ENCODE measurements around the gene CYP4A22.
"Not testable (repeated sequence)": the region's sequence is repeated elsewhere in the genome, so short reads cannot be mapped to it uniquely, and the experiment has no call there.

The CYP4A22 gene

GRCh38 chr1:47186267-47187185, 49.3 kb downstream of the CYP4A22 start:
- FAIRE-seq, result no peak

- FAIRE-seq, result no peak
Observed at GRCh38 chr1:47187231-47187925, 50.1 kb downstream of the CYP4A22 start.

DNA sequence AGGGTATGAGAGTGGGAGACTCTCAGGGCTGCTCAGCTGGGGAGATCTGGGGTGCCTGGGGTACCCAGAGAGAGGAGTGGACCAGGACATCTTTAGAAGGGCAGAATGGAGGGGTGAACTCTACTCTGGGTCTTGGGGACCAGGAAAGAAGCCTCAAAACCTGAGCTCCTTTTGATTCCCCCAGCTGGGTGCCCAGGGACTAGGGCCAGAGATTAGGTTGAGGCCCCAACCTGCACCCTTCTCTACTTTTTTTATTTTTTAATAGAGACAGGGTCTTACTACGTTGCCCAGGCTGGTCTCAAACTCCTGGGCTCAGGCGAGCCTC, 50.6 kb downstream of the CYP4A22 start:
- FAIRE-seq, result no peak

DNA sequence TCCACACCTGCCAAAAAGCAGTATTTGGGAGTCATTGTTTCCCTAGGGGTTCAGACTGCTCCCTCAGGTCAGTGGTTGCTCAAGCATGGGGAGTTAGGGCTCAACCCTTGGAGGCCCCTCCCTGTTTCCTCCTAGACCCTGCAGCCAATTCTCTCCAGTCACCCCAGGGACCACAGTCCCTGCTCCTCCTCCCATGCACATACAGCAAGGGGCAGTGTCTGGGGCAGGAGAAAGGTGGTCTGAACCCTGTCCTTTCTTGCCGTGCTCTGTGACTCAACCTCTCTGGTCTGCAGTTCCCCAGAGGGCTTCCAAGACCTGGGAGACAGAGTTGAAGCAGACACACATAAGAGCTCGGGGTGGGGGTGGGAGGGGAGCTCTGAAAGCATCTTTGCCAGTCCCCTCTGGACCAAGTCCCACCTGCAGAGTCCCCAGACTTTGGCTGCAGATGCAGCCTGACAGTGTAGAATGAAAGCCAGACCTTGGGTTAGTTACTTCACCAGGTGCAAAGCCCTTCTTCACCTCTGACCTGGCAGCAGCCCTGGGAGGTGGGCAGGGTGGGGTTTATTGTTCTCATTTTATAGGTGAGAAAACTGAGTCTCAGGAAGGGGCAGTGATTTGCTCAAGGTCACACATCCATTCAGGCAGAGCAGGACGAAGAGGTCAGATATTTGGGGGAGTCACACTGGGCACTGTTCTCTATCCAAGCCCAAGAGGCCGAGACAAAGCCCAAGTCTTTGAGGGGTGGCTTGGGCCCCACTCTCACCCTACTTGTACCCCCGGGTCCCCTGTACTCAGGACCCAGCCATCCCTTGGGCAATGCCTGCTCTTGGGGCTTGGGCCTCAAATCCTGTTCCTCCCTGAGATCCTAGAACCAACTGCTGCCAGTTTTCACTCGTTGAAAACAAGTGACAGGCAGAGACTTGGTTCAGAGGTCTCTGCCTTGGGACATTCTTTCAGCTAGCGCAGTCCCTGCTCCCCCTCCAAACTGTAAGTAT, 51.8 kb downstream of the CYP4A22 start:
- no peak for FAIRE-seq

- FAIRE-seq, result no peak
Observed at GRCh38 chr1:47189844-47190508, 52.7 kb downstream of the CYP4A22 start, which contains the start of gene PDZK1IP1. Gene PDZK1IP1, minus strand, starts transcription at chr1:47190036. Its CDS starts 104 bp downstream, at chr1:47189932.

GRCh38 chr1:47190509-47190855, 53.2 kb downstream of the CYP4A22 start:
- no peak for FAIRE-seq

GRCh38 chr1:47190857-47191256, 53.6 kb downstream of the CYP4A22 start:
- no peak for FAIRE-seq

DNA sequence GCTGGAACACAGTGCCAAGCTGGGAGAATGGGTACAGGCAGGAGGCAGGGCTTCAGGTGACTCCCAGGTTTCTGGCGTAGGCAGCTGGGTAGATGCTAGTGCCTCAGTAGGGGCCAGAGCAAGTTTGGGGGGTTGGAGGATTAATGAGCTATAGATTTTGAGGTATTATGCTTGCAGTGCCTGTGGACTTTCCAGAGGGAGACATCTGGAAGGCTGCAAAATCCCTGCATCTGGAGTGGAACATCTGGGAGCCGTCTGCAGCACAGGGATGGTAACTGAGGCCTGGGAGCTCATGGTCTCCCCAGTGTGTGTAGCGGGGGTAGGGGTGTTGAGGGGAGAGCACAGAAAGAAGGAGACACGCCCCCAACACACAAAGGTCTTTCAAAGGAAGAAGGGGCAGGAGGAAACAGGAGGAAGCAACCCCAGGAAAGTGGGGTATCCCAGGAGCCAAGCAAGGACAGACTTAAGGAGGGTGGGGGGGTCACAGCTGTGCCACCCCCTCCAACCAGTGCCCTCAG, 54.8 kb downstream of the CYP4A22 start:
- no peak for FAIRE-seq

DNA sequence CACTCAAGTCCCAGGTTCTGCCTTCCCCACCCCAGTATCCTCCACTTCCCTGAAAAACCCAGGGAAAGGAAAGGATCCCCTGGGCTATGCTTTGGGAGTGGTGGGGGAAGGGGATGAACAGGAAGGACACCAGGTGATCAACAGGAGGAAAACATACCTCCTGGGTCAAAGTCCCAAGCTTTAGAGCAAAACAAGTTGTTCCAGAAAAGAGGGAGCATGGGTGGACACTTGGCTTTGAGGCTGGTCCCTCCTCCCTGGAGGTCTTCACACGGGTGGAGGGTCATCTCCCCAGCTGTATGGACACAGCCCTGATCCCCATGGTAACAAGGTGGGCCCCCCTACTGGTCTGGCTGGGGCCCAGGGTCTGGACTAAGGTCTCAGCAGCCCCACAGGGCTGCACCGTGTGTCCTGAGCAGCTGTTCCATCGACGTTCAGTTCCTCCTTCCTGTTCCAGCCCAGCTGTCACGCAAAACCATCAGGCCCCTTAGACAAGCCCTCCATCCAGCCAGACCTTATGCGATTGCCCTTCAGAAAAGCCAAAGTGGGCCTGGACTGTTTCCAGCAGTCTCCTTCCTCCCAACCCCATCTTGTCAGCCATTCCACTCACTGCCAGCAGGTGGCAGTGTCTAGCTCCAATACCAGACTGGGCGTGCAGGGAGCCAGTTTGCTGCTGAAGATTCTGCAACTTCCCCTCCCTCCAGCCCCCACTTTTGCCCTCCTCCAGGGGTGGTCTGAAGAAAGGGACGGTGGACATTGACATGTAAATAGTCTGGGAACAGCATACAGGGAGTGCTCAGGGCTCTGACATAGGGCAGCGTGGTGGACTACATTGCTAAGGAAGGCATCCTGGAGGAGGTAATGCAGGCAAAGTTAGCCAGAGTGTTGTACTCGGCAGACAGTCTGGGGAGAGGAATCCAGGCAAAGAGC, 55.5 kb downstream of the CYP4A22 start:
- no peak for FAIRE-seq

GRCh38 chr1:47193496-47193895, 56.3 kb downstream of the CYP4A22 start:
- FAIRE-seq, result not testable (repeated sequence)

GRCh38 chr1:47194311-47194710, 57.1 kb downstream of the CYP4A22 start:
- no peak for FAIRE-seq

DNA sequence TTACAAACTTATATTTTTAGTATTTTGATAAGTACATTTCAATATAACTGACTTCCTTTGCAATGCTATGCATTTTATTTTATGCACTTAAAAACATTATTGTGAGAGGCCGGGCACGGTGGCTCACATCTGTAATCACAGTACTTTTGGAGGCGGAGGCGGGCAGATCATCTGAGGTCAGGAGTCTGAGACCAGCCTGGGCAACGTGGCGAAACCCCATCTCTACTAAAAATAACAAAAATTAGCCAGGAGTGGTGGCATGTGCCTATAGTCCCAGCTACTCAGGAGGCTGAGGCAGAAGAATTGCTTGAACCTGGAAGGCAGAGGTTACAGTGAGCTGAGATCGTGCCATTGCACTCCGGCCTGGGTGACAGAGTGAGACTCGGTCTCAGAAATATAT, 58.7 kb downstream of the CYP4A22 start:
- not testable (repeated sequence) for FAIRE-seq

DNA sequence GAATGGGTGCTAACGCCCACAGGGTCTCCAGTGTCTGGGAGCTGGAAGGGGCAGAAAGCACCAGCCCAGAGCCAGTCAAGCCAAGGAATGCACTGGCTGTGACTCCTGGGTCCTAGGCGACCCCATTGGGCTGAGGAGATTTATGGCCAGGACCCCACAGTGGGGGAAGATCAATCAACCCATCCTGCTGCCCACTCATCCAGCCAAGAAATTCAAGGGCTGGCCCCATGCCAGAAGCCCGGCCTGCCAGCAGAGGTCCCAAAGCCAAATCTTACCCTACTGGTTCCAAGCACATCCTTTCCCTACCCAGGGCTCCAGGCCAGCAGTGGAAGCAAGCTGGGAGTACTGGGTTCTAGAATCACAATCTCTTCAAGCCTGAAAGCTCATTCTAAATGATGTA, 59.4 kb downstream of the CYP4A22 start:
- FAIRE-seq, result no peak

- no peak for FAIRE-seq
Observed at GRCh38 chr1:47198214-47198613, 61.0 kb downstream of the CYP4A22 start.

All from colon (tissue), 2 donors.